Endothelial cell of umbilical vein (primary cell): ENCODE results near the gene ADGRG1. TPM values are rescaled to one million over a fixed set of nuclear protein-coding genes. Genes with fewer than 3 reads are reported as not detected.

Experiments used
- BruUV-seq: library from RNA; stranded (reverse); fragments of 400-500 nt; replicated peaks from 2 replicates; lab custom pipeline; 2021; lab: Mats Ljungman, UMichigan
- CTCF ChIA-PET: fragments of 300-600, 350-600 bp; sonication (Branson Sonifier 250); formaldehyde crosslinking; loops from one replicate; lab custom pipeline; 2021; ENCODE audit warnings: antibody characterized with exemption, inconsistent platforms; lab: Charles Lee
- POLR2A ChIA-PET: fragments of 300-600, 350-600 bp; sonication (Branson Sonifier 250); formaldehyde crosslinking; loops from one replicate; lab custom pipeline; 2021; ENCODE audit warnings: antibody characterized with exemption, inconsistent platforms; lab: Charles Lee
- DNase-seq: peaks from one replicate; pipeline ENCODE4 v3.0.0-alpha.2; 2011; ENCODE audit warnings: low read depth, low spot score
- FAIRE-seq: peaks from 2 replicates; lab custom pipeline; 2011; peaks lifted over from hg19 to GRCh38; lab: Jason Lieb, UNC
- H2AFZ ChIP-seq: 2 replicates; pipeline ENCODE4 v1.6.0; 2012; ENCODE audit warnings: low read depth, low read length, control low read depth, inconsistent platforms
- H3K27ac ChIP-seq: 2 replicates; pipeline ENCODE4 v1.5.1; 2011; ENCODE audit warnings: low read depth, mild to moderate bottlenecking, control low read depth, low read length, moderate library complexity; ENCODE audit not compliant: insufficient read depth
- H3K27me3 ChIP-seq, 2 experiments: 2 replicates each; pipeline versions ENCODE4 v1.6.0 to v1.6.1; 2011; ENCODE audit warnings: low read length in 2 of 2, mixed read lengths in 1 of 2; ENCODE audit not compliant: control insufficient read depth in 2 of 2, insufficient read depth in 2 of 2
- H3K36me3 ChIP-seq, 2 experiments: 2 replicates in 1 of 2; 3 replicates in 1 of 2; pipeline ENCODE4 v1.5.1; 2011; ENCODE audit warnings: low read length in 2 of 2, mild to moderate bottlenecking in 1 of 2, moderate library complexity in 1 of 2; ENCODE audit not compliant: control insufficient read depth in 2 of 2, insufficient read depth in 2 of 2; ENCODE audit errors: extremely low read depth in 1 of 2
- H3K4me1 ChIP-seq: 3 replicates; pipeline ENCODE4 v1.5.1; 2011; ENCODE audit warnings: mild to moderate bottlenecking, low read length; ENCODE audit not compliant: control insufficient read depth, insufficient read depth; ENCODE audit errors: extremely low read depth
- H3K4me2 ChIP-seq: 2 replicates; pipeline ENCODE4 v1.6.1; 2011; ENCODE audit warnings: low read length, control low read depth, mixed read lengths; ENCODE audit not compliant: insufficient read depth
- H3K4me3 ChIP-seq, 3 experiments: fragments of 200-600 bp in 1 of 3; sonication (generic), shearing (Covaris generic) in 1 of 3; replicated peaks in 1 of 3; 2 replicates each; pipeline ENCODE4 v1.5.1; 2011 to 2016; ENCODE audit warnings: control low read depth in 3 of 3, low read length in 3 of 3, mild to moderate bottlenecking in 2 of 3, inconsistent platforms in 1 of 3, low read depth in 1 of 3, moderate library complexity in 1 of 3; ENCODE audit not compliant: insufficient read depth in 1 of 3
- H3K79me2 ChIP-seq: 2 replicates; pipeline ENCODE4 v1.6.0; 2012; ENCODE audit warnings: low read length, inconsistent platforms; ENCODE audit not compliant: control insufficient read depth, insufficient read depth
- H3K9ac ChIP-seq: replicated peaks from 2 replicates; pipeline ENCODE3; 2011; ENCODE audit warnings: low read length, control low read depth; ENCODE audit not compliant: insufficient read depth; ENCODE audit errors: extremely low read depth
- H3K9me1 ChIP-seq: replicated peaks from 3 replicates; pipeline ENCODE4 v1.6.0; 2011; ENCODE audit warnings: mild to moderate bottlenecking, low read length; ENCODE audit not compliant: control insufficient read depth, insufficient read depth; ENCODE audit errors: extremely low read depth
- H3K9me3 ChIP-seq: replicated peaks from 2 replicates; pipeline ENCODE4 v1.5.1; 2012; ENCODE audit warnings: low read length, inconsistent platforms; ENCODE audit not compliant: control insufficient read depth, insufficient read depth
- H4K20me1 ChIP-seq: replicated peaks from 2 replicates; pipeline ENCODE3; 2011; ENCODE audit warnings: mild to moderate bottlenecking, low read length; ENCODE audit not compliant: control insufficient read depth, insufficient read depth; ENCODE audit errors: extremely low read depth
- EZH2 ChIP-seq: IDR thresholded peaks from 2 replicates; pipeline ENCODE4 v1.6.1; 2012; ENCODE audit warnings: borderline replicate concordance, low read depth, mild to moderate bottlenecking, moderate library complexity, low read length, inconsistent platforms; ENCODE audit not compliant: severe bottlenecking
- FOS ChIP-seq: IDR thresholded peaks from 2 replicates; pipeline ENCODE4 v1.6.1; 2011; ENCODE audit warnings: mild to moderate bottlenecking, low read length, moderate library complexity, borderline replicate concordance; ENCODE audit not compliant: insufficient read depth
- GATA2 ChIP-seq: IDR thresholded peaks from 2 replicates; pipeline ENCODE4 v1.7.0; 2011; ENCODE audit warnings: low read depth, mild to moderate bottlenecking, moderate library complexity, mixed read lengths, low read length; ENCODE audit not compliant: insufficient read length, insufficient read depth
- JUN ChIP-seq: IDR thresholded peaks from 2 replicates; pipeline ENCODE4 v1.6.1; 2011; ENCODE audit warnings: borderline replicate concordance, low read depth; ENCODE audit not compliant: insufficient read length, insufficient read depth
- MAX ChIP-seq: IDR thresholded peaks from 2 replicates; pipeline ENCODE4 v1.6.1; 2011; ENCODE audit not compliant: insufficient read depth, insufficient read length
- MYC ChIP-seq: IDR thresholded peaks from one replicate; pipeline ENCODE4 v1.6.1; 2011; ENCODE audit warnings: mild to moderate bottlenecking, low read depth, low read length
- POLR2A ChIP-seq: IDR thresholded peaks from 2 replicates; pipeline ENCODE4 v1.6.1; 2012; ENCODE audit warnings: low read depth, mild to moderate bottlenecking, control low read depth, low read length
- POLR2AphosphoS5 ChIP-seq: IDR thresholded peaks from 2 replicates; pipeline ENCODE4 v1.6.1; 2012; ENCODE audit warnings: low read depth, mild to moderate bottlenecking, control low read depth, low read length, moderate library complexity; ENCODE audit not compliant: insufficient read depth
- dilution Hi-C: fragments of 300-500 bp; cut with MboI; formaldehyde crosslinking; loops from one replicate; pipeline ENCODE4 v1.15.0; 2019; ENCODE audit warnings: low sequenced_read_pairs; ENCODE audit not compliant: extremely low pct_ligation_motif_present
- intact Hi-C: fragments of 100-400 bp; cut with micrococcal nuclease; formaldehyde crosslinking; loops from one replicate; pipeline ENCODE4 v1.10.0; 2022
- polyA plus RNA-seq, 4 experiments: library from polyadenylated mRNA; depleted of rRNA in 3 of 4; stranded (reverse) in 3 of 4; unstranded in 1 of 4; fragments of >200 nt; gene quantifications; 2 replicates each; pipeline versions ENCODE4 v1.2.1 to v1.2.3, GENCODE V29; 2011 to 2012; ENCODE audit warnings: missing spikeins in 1 of 4
- total RNA-seq: library from RNA; stranded (reverse); gene quantifications from 2 replicates; pipeline ENCODE4 v1.2.3, GENCODE V29; 2021
- TF ChIP-seq, protein P1 (sequence below), 2 donors: IDR thresholded peaks; 1 replicate in 1 of 2; 2 replicates in 1 of 2; pipeline ENCODE4 v1.5.1; 2011; ENCODE audit warnings: low read length in 2 of 2, mild to moderate bottlenecking in 2 of 2, moderate library complexity in 2 of 2, control low read depth in 1 of 2, inconsistent platforms in 1 of 2, low read depth in 1 of 2; ENCODE audit not compliant: insufficient read depth in 1 of 2; ENCODE audit errors: extremely low read depth in 1 of 2

The ADGRG1 gene
- total and polyA plus RNA-seq, 2 donors (not counting 3 experiments of a cell fraction or from before 2014, with no cell fraction given) = 45.6 to 92.5 TPM

DNA sequence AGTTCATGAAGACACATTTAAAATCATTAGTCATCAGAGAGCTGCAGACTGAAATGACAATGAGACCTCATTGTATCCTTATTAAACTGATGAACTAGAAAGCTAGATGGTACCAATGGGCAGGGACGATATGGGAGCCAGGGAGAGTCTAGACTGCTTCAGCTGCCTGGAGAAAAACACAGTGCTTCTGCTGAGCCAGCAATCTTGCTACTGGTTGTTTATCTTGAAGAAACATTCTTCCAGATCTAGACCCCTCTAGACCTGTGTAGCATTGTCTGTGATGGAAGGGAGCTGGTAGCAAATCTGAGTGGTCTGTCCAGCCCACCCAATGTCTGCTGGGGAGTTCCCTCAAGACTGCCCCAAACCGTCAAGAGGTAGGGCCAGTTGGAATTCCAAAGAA, 64.2 kb downstream of the ADGRG1 start:
- Histone ChIP-seq H3K9me3 (no peaks in the 10 kb centered on the region), H3K79me2 (no peaks in the 10 kb centered on the region), H3K27me3 (peaks cover 2 to 5% of the 10 kb centered on the region in 2 experiments), H3K27ac (no peak overlapping the region), H3K4me3 (no peak overlapping the region), H3K9ac (no peak overlapping the region), H3K4me2 (no peak overlapping the region), H3K36me3 (no peaks in the 10 kb centered on the region), H3K4me1 (no peaks in the 10 kb centered on the region), H3K9me1 (no peaks in the 10 kb centered on the region), H4K20me1 (no peaks in the 10 kb centered on the region), H2AFZ (no peak overlapping the region)
- ChIA-PET CTCF (interaction anchor here (1.5 kb wide), 1 partner anchor 117 kb away, joined by 4 read pairs; no protein-coding TSS in a partner anchor), POLR2A (no interaction called here)
- no peak for FAIRE-seq
- BruUV-seq = no TSS peak
- intact Hi-C loops = no loop called here
- dilution Hi-C loops = no loop called here
- DNase-seq = no peak
- no peak for TF ChIP-seq JUN
- no peak for TF ChIP-seq FOS
- no peak for TF ChIP-seq MYC
- TF ChIP-seq GATA2 = no peak
- no peak for TF ChIP-seq POLR2AphosphoS5
- no peak for TF ChIP-seq EZH2
- TF ChIP-seq, protein P1, sequence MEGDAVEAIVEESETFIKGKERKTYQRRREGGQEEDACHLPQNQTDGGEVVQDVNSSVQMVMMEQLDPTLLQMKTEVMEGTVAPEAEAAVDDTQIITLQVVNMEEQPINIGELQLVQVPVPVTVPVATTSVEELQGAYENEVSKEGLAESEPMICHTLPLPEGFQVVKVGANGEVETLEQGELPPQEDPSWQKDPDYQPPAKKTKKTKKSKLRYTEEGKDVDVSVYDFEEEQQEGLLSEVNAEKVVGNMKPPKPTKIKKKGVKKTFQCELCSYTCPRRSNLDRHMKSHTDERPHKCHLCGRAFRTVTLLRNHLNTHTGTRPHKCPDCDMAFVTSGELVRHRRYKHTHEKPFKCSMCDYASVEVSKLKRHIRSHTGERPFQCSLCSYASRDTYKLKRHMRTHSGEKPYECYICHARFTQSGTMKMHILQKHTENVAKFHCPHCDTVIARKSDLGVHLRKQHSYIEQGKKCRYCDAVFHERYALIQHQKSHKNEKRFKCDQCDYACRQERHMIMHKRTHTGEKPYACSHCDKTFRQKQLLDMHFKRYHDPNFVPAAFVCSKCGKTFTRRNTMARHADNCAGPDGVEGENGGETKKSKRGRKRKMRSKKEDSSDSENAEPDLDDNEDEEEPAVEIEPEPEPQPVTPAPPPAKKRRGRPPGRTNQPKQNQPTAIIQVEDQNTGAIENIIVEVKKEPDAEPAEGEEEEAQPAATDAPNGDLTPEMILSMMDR (IDR thresholded peaks at IDR 0.05; ENCODE audit: extremely low read depth in 1 of 2, insufficient read depth in 1 of 2, low read depth in 1 of 2, low read length in 2 of 2) = no peak
- no peak for TF ChIP-seq MAX
- no peak for TF ChIP-seq POLR2A
